ENCODE data around the gene TLE7. TPM values are rescaled to one million over a fixed set of nuclear protein-coding genes. Genes with fewer than 3 reads are reported as not detected.

TLE7 gene
- total and polyA plus RNA-seq, 3 donors from 2014 or later = 1.7 to 3.0 (median 2.4) TPM

DNA sequence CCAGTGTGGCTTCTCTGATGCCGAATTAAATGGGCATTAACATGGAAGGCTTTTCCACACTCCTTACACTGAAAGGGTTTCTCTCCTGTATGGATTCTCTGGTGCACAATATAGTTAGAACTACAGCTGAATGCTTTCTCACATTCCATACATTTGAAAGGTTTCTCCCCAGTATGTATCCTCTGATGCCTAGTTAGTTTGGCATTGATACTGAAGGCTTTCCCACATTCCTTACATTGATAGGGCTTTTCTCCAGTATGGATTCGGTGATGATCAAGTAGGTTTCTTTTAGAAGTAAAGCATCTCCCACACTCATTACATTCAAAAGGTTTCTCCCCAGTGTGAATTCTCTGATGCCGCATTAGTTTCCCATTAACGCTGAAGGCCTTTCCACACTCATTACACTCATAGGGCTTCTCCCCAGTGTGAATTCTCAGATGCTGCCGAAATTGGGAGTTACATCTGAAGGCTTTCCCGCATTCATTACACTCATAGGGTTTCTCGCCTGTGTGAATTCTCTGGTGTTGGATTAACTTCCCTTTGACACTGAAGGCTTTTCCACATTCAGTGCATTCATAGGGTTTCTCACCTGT lies 6.5 kb upstream of the TLE7 start:
- peaks cover 5% of the 10 kb centered on the region for H3K9me3 ChIP-seq

DNA sequence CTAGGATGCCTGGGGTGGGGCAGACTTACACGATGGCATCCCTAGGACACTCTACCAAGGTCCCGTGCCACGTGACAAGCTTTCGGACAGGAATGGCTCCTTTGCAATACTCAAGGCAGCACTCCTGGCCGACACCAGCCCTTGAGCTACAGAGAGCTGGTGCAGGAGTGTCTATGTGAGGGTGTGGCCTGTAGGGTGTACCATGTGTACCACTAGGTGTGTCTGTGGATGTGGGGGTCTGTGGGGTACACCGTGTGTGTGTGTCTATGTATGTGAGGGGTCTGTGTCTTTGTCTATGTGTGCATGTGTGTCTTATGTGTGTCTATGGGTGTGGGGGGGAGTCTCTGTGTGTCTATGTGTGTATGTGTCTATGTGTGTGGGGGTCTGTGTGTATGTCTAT lies 1.9 kb upstream of the TLE7 start:
- intact Hi-C loops (cut with DNase I; ENCODE audit: low total_unique reads) = no loop called here
- Histone ChIP-seq H3K4me3 (no peak overlapping the region), H3K9me3 (peaks cover 2% of the 10 kb centered on the region), H3K27me3 (no peaks in the 10 kb centered on the region), H3K27ac (no peak overlapping the region), H3K4me1 (no peaks in the 10 kb centered on the region), H3K36me3 (ENCODE audit: low read depth, missing control alignments) (no peaks in the 10 kb centered on the region)
- 91 to 97% methylated on average over 5 to 6 of the region's 6 CpGs for WGBS, 2 donors
- TF ChIP-seq, protein P1, sequence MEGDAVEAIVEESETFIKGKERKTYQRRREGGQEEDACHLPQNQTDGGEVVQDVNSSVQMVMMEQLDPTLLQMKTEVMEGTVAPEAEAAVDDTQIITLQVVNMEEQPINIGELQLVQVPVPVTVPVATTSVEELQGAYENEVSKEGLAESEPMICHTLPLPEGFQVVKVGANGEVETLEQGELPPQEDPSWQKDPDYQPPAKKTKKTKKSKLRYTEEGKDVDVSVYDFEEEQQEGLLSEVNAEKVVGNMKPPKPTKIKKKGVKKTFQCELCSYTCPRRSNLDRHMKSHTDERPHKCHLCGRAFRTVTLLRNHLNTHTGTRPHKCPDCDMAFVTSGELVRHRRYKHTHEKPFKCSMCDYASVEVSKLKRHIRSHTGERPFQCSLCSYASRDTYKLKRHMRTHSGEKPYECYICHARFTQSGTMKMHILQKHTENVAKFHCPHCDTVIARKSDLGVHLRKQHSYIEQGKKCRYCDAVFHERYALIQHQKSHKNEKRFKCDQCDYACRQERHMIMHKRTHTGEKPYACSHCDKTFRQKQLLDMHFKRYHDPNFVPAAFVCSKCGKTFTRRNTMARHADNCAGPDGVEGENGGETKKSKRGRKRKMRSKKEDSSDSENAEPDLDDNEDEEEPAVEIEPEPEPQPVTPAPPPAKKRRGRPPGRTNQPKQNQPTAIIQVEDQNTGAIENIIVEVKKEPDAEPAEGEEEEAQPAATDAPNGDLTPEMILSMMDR (IDR thresholded peaks at IDR 0.05) = no peak
- no peak for TF ChIP-seq POLR2A (IDR thresholded peaks at IDR 0.05)
- DNase-seq = no peak

More for the DNA sequence above, 6.5 kb upstream of the TLE7 start:
- TF ChIP-seq POLR2A (IDR thresholded peaks at IDR 0.05) = no peak
- TF ChIP-seq, protein P1 (IDR thresholded peaks at IDR 0.05) = no peak
- intact Hi-C loops (cut with DNase I; ENCODE audit: low total_unique reads) = no loop called here
- no peaks in the 10 kb centered on the region for H3K36me3 ChIP-seq (ENCODE audit: low read depth, missing control alignments)
- no peaks in the 10 kb centered on the region for H3K4me1 ChIP-seq
- no peak overlapping the region for H3K27ac ChIP-seq
- WGBS, 2 donors = 94 to 95% methylated on average over 7 of the region's 7 CpGs
- H3K4me3 ChIP-seq = no peak overlapping the region
- H3K27me3 ChIP-seq = no peaks in the 10 kb centered on the region
- no peak for DNase-seq

DNA sequence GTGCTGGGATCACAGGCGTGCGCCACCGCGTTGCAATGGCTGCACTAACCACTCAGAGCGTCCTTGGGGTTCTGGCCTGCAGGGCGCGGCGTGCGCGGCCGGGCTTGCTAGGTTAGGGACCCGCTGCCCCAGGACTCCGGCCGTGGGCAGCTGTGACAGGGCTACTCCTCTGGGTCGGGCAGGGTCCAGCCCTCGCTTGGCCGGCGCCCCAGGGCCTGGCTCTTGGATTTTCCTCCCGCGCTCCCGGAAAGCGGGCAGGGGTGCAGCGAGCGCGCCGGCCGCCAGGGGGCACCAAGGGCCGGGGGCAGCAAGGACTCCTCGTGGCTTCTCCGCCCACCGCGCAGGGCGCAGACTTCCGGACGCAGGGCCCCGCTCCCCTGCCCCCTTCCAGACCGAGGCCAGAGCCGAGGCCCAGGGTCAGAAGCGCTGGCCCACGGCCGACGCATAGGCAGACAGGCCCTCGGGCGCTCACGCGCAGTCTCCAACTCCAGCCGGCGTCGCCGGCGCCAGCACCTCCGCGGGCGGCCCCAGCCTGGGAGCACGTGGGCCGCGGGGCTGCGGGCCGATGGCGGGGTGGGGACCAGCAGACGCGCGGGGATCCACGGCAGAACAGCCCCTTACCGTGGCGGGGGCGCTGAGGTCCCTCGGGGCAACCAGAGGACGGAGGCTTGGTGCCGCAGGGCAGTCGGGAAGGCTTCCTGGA lies 355 bp downstream of the TLE7 start:
- H3K27me3 ChIP-seq = no peaks in the 10 kb centered on the region
- H3K9me3 ChIP-seq = no peaks in the 10 kb centered on the region
- H3K27ac ChIP-seq = no peak overlapping the region
- WGBS, 2 donors = 25 to 42% methylated on average over 18 to 48 of the region's 71 CpGs
- intact Hi-C loops (cut with DNase I; ENCODE audit: low total_unique reads) = no loop called here
- H3K4me3 ChIP-seq = peak overlapping the region; percentile 40 to 54
- H3K36me3 ChIP-seq (ENCODE audit: low read depth, missing control alignments) = no peaks in the 10 kb centered on the region
- no peaks in the 10 kb centered on the region for H3K4me1 ChIP-seq
- TF ChIP-seq, protein P1 (IDR thresholded peaks at IDR 0.05) = peak in 2 of 3 experiments; percentile 46 to 63
- no peak for TF ChIP-seq POLR2A (IDR thresholded peaks at IDR 0.05)
- DNase-seq = peak; percentile 55

DNA sequence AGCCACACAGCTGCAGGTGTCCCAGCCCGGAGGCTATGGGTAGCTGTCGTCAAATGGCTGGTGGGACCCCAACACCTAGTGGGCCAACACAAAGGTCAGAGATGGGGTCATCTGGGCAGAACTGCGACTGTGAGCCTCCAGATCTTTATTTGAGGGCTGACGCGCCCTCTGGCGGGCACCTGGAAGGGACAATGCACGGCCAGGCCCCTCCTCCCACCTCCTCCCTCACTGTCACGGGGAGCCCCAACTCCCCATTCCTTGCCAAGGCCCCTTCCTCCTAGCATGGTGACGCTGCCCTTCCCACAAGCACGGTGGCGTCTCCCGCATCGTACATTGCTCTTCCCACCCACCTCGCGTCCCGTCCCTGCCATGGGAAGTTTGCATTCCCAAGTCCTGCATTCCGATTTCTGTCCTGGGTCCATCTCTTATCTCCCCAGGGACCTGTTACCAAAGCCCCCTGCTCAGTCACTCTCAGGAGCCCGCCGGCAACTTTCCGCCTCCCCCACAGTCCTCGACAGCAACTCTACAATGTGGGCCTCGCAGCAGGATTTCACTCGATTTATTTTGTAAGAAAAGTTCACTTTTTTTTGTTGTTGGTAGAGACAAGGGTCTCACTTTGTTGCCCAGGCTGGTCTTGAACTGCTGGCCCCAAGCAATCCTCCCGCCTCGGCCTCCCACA lies 1.0 kb downstream of the TLE7 start:
- 56 to 65% methylated on average over 23 to 25 of the region's 25 CpGs for WGBS, 2 donors
- peak; percentile 30 for DNase-seq
- no peaks in the 10 kb centered on the region for H3K27me3 ChIP-seq
- intact Hi-C loops (cut with DNase I; ENCODE audit: low total_unique reads) = no loop called here
- H3K36me3 ChIP-seq (ENCODE audit: low read depth, missing control alignments) = no peaks in the 10 kb centered on the region
- H3K9me3 ChIP-seq = no peaks in the 10 kb centered on the region
- H3K27ac ChIP-seq = no peak overlapping the region
- H3K4me1 ChIP-seq = no peaks in the 10 kb centered on the region
- H3K4me3 ChIP-seq = peak overlapping the region; percentile 40 to 54
- TF ChIP-seq POLR2A (IDR thresholded peaks at IDR 0.05) = no peak
- TF ChIP-seq, protein P1 (IDR thresholded peaks at IDR 0.05) = no peak
